Measurements from ENCODE around the gene ETFA.

ETFA gene

DNA sequence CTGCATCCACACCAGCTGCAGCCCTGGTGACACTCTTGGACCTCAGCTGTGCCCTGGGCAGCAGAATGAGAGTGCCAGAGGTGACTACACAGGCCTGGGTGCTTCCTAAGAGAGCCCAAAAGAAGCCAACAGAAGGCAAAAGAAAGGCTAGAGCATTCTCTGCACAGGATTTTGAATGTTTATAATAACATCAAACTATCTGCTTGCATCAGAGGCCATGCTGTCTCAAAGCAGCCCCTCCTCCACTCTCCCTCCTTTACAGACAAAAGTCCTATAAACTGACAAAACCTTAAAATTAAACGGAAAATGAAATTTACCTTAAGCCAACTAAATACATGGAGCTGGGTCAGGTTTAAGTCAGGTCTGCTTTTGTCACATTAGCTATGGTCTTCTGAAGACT lies 95.6 kb downstream of the ETFA start:
- no peak for DNase-seq (ENCODE audit: low read depth)

DNA sequence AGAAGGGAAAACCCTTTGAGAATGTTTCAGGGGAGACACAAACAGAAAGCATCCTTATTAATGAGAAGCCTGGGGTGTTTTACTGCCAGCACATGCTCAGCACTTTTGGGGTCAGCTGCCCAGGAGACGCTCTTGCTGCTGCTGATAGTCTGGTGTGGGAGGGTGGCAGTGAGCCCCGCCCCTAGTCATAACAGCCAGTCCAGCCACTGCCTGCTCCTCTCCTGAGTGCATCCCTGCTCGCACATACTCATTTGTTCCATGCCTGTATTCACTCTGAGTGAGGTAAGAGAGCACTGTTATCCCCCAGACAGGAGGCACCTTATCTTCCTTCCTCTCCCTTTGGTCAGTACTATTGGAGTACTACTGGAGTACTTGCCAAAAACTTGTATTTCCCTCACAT lies 101.3 kb downstream of the ETFA start:
- no peak for DNase-seq (ENCODE audit: low read depth)

DNA sequence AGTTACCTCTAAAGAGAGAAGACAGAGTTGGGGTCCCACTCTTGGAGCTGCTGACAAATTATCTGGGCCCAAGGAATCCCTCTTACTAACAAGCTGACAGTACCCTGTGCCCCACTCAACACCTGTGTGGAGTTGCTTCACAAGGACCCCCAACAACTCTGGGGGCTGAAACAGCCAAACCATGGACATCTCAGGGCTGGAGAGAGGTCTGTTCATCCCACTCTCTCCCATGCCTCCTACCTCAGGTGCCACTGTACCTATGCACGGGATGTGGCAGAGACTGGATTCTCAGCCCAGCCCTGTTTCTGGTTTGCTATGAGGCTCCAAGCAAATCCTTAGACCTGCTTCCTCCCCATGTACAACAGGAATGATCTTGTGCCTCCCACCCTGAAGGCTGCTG lies 101.7 kb downstream of the ETFA start:
- no peak for DNase-seq (ENCODE audit: low read depth)

DNA sequence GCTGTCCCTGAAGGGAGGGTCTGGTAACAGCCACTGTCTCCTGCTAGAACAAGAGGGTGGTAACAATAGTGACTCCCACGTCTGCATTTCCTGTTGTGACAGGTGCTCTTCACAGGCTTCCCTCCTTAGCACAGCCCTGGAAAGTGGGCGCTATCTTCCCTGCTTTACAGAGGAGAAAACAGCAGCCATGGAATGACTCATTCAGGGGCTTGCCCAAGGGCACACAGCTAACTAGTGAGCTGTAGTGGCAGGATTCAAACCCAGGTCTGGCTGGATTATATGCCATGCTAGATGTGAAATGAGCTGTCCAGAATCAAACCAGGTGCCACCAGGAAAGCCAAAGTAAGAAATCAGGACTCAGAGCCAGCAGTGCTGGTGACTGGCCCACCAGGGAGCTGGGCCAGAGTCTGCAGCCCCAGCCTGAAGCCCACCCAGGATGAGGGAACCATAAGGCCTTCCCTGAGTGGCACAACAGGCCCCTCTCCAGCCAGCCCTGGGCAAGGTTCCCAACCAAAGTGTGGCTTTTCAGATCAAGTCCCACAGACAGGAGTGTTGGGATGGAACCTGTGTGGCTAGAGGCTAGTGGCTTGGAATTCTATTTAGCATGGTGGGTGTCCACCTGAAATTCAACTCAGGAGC lies 102.4 kb downstream of the ETFA start:
- no peak for DNase-seq (ENCODE audit: low read depth)

DNA sequence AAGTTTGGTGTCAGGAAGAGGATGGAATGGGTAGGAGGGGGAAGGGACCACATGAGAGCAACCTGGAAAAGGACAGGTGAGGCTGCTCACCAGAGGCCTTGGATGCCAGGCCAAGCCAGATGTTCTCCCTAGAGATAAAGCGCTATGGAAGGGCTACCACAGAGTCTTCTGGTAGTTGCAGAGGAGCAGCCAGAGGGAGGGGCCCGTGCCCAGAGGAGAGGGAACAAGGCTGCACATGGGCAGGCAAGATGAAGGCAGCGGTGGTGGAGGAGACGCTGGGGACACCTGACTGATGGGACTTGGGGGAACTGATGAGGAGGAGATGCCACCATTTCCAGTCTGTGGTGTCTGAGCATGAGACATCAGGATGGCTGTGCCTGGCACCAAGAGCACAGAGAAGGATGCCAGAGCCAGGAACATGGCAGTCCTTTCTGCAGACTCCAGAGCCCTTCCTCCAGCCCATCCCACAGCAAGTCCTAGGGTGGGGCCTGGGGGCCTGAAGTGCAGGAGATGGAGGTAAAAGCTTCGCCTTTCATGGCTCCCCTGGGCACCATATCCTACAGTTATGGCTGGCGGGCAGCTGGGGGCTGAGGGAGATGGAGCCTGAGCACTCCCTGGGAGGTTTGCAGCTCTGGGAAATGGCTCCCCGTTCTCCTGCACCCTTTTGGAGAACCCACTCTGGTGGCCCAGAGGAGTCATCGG lies 103.0 kb downstream of the ETFA start:
- no peak for DNase-seq (ENCODE audit: low read depth)

DNA sequence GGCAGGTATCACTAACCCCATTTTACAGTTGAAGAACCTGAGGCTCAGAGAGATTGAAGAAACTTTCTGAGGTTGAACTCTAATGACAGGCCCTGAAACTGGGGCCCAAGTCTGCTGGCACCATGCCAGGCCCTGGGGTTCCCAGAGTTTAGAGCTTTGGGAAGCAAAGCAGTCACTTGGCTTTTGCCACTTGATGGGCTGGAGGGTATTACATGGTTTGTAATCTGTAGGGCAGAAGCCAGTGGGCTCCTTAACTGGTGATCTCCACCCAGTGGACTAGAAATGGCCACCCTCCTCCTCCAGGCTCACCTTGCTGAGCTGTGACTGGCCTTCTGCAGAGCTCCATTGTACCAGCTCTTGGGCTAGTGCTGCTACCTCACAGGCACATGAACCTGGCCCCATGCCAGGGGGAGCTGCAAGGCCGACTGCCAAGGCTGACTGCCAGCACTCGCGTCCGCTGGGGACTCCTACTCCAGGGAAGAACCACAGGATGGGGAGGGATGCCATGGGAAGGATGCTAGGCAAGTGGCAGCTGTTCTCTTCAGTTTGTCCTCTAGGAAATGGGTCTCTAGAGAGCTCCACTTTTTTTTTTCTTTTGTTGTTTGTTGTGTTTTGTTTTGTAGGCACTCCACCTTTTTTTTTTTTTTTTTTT lies 104.8 kb downstream of the ETFA start:
- no peak for DNase-seq (ENCODE audit: low read depth)

DNA sequence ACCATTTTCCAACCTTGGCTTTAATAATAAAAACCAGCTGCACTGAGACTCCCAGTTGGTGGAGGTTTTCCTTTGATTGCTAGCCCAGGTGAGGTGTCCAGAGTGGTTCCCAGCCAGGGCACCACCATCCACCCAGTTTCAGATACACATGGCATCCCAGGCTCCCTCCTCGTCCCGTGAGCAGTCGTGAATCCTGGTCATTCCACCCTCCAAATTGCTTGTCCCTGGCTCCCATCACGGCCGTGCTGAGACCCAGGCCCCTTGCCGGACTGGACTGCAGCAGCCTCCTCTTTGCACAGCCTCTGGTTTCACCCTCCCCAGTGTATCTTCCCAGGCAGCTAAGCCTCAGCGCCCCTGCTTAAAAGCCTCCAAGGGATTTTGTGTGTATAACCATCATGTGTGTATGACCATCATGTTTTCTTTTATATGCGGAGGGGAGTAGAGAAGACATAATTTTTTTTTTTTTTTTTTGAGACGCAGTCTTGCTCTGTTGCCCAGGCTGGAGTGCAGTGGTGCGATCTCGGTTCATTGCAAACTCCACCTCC lies 106.3 kb downstream of the ETFA start:
- no peak for DNase-seq (ENCODE audit: low read depth)

DNA sequence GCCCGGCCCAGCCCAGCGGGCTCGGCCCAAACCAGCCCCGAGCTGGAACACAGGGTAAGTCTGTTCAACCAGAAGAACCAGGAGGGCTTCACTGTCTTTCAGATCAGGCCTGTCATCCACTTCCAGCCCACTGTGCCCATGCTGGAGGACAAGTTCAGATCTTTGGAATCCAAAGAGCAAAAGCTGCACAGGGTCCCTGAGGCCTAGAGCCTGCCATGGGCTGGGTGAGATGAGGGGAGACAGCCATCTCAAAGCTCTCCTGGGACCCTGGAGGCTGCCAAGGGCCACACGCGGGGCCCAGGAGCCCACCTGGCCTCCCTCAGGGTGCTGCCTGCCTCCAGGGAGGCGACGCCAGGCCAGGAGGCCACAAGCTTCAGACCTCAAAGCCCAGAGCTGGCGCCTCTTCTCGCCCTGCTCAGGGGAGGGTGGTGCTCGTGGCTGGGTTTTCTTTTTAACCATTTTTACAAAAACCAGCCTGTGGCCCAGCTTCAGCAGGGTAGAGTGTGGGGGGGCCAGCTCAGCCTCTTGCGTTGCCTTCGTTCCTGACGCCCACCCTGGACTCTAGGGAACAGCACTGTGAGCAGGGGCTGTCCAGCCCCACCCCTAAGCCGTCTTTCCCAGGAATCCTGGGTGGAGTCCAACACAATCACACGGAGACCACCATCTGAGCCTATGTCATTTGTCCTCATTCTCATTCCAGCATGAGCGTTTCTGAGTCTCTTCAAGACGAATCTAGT lies 107.0 kb downstream of the ETFA start:
- DNase-seq (ENCODE audit: low read depth): no peak

DNA sequence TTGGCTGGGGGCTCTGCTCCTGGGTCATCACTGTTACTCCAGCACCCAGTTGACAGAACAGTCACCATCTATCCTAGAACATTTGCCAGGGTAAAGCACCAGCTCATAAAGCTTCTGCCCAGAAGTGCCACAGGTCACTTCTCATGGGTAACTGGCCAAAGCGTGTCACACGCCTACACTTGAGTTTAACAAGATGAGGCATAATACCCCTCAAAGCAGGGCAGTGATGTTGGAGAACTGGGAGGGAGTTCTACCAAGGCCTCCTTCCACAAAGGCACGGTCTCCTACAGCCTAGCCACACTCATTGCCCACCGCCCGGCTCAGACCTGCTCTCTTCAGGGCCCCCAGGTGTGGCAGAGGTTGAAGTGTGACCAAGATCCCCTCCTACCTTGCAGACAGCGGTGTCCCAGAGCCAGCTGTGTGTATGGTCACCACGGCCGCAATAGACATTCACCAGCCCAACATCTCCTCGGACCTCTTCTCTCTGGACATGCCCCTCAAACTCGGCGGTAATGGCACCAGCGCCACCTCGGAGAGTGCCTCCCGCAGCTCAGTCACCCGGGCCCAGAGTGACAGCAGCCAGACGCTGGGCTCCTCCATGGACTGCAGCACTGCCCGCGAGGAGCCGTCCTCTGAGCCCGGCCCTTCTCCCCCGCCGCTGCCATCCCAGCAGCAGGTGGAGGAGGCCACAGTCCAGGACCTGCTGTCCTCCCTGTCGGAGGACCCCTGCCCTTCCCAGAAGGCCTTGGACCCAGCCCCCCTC lies 107.7 kb downstream of the ETFA start:
- no peak for DNase-seq (ENCODE audit: low read depth)

DNA sequence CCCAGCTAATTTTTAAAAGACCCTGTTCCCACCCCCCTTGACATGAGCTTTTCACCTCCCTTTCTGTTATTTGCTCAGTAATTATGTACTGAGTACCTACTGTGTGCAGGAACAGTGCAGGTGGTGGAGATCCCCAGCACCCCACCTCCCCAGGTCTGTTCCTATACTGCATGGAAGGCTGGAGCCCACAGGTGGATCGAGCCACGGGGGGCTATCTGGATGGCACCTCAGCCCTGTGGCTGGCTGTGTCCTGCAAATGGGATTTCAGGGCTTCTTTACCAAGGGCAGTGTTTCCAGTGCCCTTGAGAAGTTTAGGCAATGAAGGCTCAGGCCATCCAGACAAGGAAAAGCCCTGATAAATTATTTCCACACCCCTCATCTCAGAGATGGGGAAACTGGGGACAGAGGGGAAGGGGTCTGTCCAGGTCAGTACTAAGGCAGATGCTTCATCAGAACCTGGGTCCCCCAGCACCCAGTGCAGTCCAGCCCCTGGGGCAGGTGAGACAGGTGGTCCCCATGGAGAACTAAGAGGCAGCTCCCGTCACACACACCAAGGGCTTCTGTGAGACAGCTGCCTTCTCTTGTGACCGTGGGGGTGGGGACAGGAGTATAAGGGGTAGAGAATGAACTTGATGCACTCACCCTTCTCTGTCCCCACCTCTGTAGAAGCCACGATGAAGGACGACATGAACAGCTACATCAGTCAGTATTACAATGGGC lies 109.6 kb downstream of the ETFA start:
- no peak for DNase-seq (ENCODE audit: low read depth)

DNA sequence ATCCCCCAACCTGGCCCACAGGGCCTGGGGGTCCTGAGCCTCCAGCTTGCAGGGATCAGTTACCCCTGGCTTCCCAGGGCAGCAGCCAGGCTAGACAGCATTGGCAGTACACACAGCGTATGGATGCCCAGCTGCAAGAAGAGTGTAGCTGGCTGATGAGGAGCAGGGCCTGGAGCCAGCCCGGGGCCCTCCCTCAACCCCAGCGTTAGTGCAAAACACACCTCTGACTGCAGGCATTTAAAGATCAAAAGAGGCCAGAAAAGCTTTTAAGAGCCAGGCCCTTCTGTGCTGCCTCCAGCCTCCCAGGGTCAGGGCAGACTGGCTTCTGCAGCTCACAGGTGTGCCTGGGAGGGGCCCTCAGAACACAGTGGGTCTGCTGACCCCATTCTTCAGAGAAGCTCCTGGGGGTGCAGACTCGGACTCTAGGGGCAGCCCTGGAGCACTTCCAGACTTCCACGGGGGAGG lies 110.6 kb downstream of the ETFA start:
- no peak for DNase-seq (ENCODE audit: low read depth)

DNA sequence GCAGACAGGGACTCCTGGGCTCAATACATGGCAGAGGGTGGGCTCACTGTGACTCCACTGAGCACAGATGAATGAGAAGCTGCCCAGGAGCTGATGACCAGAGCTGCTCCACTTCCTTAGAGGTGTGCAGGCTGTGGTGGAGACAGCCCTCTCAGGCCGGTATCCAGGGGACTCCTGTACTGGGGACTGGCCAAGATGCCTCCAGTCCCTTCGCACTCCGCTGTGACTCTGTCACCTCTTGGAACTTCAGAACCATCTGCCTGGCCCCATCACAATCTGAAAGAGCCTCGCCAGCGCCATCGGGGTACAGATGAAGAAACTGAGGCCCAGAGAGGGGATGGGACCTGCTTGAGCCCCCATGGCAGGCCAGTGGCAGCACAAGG lies 111.2 kb downstream of the ETFA start:
- no peak for DNase-seq (ENCODE audit: low read depth)

DNA sequence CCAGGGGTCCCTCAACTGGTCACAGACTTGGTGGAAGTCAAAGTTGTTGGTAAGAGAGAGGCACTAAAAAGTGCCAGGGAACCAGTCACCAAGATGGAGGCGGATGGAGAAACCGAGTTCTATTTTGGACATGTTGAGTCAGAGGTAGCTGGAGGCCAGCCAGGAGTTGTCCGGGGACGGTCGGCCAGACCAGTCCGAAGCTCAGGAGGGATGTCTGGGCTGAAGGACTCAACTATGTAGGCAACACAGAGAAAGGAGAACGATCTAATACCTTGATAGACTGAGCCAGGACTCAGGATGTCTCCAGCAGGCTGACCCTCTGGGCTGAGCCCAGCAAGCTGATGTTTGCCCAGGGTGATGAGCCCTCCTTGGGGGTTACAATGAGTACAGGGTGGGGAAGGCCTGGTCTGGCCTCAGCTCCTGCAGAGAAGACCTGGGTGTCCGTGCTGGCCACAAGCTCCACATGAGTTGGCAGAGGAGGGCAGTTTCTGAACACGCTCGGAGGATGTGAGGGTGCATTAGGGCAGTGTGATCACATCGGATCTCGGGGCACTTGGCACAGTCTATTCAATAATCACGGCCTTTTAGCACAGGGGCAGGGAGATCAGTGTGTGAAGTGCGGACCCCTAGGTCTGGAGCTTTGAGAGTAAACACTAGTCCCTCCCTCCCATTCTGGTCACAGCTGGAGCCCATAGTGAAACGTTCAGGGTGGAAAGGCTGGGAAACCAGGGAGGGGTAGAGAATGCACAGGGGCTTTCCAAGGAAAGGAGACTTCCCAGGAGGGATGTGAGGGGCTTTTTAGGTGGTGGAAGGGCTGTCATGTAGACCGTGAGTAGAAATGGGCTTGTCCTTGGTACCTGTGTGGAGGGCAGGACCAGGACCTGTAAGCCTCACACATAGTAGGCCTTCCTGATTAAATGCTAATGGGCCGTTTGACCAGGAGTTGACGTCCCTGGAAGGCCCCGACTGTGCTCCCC lies 111.9 kb downstream of the ETFA start:
- no peak for DNase-seq (ENCODE audit: low read depth)

DNA sequence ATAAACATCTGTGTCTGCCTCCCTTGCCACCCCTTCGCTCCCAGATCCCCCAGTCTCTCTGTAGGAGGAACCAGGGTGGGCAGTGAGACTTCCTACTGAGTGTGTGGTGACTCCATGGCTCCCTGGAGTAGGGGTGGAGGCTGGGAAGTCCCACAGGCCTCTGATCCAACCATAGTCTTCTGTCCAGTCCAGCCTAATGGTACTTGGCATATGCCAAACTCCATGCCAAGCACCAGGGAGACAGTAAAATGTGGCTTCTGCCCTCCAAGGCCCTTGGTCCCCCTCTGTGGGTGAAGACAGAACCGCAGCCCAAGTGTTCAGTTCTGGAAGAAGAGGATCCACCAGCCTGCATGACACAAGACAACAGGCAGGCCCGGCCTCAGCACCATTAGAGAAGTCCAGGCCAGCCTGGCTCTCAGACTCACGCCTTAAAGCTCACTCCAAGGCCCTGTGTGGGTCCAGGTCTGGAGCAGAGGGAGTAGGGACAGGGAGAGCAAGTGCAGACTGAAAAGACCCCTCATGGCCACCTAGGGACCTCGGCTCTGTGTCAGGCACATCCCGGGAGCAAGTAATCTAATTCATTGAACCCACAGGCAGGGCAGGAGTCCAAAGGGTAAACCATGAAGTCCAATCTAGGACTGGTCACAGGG lies 112.7 kb downstream of the ETFA start:
- DNase-seq (ENCODE audit: low read depth): no peak

DNA sequence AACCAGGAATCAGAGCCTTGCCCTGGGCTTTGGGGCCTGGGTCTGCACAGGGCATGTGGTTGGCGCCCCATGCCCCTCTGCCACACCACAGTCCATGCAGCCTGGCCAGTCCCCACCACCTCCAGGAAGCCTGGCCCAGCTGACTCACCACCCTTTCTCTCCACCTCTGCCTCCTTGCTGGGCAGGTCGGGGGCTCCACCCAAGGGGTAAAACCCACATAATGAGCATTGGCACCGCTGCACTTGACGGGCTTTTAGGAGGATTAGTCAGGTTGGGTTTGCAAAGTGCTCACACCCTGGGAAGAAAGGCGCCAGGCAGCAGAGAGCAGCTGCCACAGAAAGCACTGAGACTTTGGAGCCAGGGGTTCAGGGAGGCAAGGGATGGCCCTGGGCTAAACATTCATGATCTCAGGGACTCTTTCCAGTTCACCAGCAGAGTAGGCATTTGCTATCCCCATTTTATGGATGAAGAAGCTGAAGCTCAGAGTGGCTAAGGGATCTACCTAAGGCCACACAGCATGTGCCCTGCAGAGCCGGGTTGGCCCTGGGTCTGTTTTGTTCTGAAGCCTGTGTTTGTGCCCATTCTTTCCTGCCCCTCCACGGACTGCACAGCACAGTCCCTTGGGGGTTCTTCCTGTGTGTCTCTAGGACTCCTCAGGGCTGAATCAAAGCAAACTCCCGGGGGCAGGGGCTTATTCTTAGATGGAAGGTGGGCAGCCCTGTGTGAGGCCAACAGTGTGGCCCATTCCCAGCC lies 113.4 kb downstream of the ETFA start:
- DNase-seq (ENCODE audit: low read depth): no peak

DNA sequence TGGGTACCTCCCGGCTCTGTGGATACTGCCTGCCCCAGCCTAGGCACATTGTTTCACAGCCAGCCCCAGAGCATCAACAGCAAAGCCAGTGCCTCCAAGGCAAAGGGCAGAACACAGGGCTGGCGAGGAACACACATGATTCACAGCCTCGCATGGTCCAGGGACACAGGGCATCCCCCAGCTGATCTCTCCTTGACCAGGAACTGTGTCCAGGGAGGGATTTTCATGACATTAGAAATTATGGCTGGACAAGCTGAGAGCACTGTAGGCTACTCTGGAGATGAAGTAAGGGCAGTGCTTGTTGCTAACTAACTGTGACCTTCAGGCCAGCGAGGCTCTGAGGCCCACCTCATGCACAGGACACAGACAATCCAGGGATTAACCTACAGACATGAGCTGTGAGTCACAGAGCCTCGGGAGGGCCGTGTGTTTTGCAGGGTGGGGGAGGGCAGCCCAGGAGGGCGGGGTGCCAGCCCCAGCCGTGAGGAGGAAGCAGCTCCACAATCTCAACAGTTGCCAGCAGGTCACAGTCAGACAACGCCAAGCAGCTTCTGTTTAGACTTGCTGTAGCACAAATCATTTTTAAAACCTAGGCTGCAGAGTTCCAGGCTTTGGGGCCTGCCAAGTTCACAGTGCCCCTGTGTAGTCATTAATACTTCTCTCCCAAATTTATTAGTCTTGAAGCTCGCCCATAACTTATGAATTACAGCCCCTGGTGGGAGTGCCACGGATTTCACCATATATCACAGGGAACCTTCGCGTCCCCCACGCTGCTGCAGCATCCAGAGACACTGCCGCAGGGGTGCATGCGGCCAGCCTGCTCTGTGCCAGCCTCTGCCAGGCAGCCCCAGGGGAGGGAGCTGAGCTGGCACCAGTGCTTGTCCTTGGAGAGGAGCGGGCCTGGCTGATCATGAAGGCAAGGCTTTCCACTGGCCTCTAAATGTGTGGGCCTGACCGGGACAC lies 114.7 kb downstream of the ETFA start:
- DNase-seq (ENCODE audit: low read depth): no peak

All from T follicular helper cell (primary cell).